Left lung (tissue), 10 donors: Measurements from ENCODE around the gene MYO18B. TPM values are rescaled to one million over a fixed set of nuclear protein-coding genes. Genes with fewer than 3 reads are reported as not detected.

Experiments used
- ATAC-seq: fragments of 200-7000 bp; cut with Tn5 transposase; one replicate; pipeline ENCODE4 v1.9.1; 2020; ENCODE audit warnings: moderate library complexity
- DNase-seq, 4 donors: peaks; one replicate each; pipeline ENCODE4 v3.0.0-alpha.2; 2013 to 2020
- H3K27ac ChIP-seq, 2 donors: fragments of 200-600 bp; sonication (generic) in 1 of 2; one replicate each; pipeline versions ENCODE4 v1.5.0 to v1.8.0; 2020 to 2021
- H3K27me3 ChIP-seq, 2 donors: fragments of 200-600 bp; sonication (generic) in 1 of 2; one replicate each; pipeline versions ENCODE4 v1.5.0 to v1.8.0; 2020 to 2021
- H3K36me3 ChIP-seq, 2 donors: fragments of 200-600 bp; sonication (generic) in 1 of 2; one replicate each; pipeline versions ENCODE4 v1.5.0 to v1.8.0; 2020 to 2021
- H3K4me1 ChIP-seq, 2 donors: fragments of 200-600 bp; one replicate each; pipeline ENCODE4 v1.8.0; 2021
- H3K4me3 ChIP-seq, 2 donors: fragments of 200-600 bp; sonication (generic) in 1 of 2; one replicate each; pipeline versions ENCODE4 v1.5.0 to v1.8.0; 2020 to 2021; ENCODE audit warnings: mild to moderate bottlenecking in 1 of 2
- H3K9me3 ChIP-seq, 2 donors: fragments of 200-600 bp; sonication (generic) in 1 of 2; one replicate each; pipeline versions ENCODE4 v1.5.0 to v1.8.0; 2020 to 2021
- CTCF ChIP-seq, 2 donors: fragments of 200-600 bp; sonication (generic) in 1 of 2; IDR thresholded peaks; one replicate each; pipeline versions ENCODE4 v1.5.0 to v1.8.0; 2021; ENCODE audit warnings: antibody characterized with exemption in 2 of 2
- intact Hi-C, 2 donors: fragments of 100-400 bp; cut with DNase I; formaldehyde crosslinking; loops; one replicate each; pipeline versions ENCODE4 v1.11.2 to v1.14.2; 2022
- polyA plus RNA-seq, 6 donors: library from polyadenylated mRNA; unstranded; fragments of 120-200 nt; gene quantifications; one replicate each; pipeline ENCODE4 v1.2.1, GENCODE V29; 2013; ENCODE audit not compliant: insufficient read length in 6 of 6
- total RNA-seq, 2 donors: library from RNA; stranded (reverse); fragmentation: NEBNext Ultra II Directional; extraction: Animal tissue kit (Norgen Biotek cat#: 25700); gene quantifications; one replicate each; pipeline ENCODE4 v1.2.1, GENCODE V29; 2021
- donor health status: DM: no; HTN: yes; CAD: no.
- donor health status: DM: no; HTN: no; CAD: no.

Gene MYO18B
- total and polyA plus RNA-seq, 8 donors: 0.06 to 0.37 (median 0.15) TPM

- no peak for ATAC-seq
- TF ChIP-seq CTCF (IDR thresholded peaks at IDR 0.05): no peak
- no peaks in the 10 kb centered on the region for H3K4me1 ChIP-seq
Measured at GRCh38 chr22:26045051-26045450, 303.1 kb downstream of the MYO18B start.

GRCh38 chr22:26045860-26046259 lies 303.9 kb downstream of the MYO18B start:
- no peak for ATAC-seq
- no peak for TF ChIP-seq CTCF (IDR thresholded peaks at IDR 0.05)
- no peaks in the 10 kb centered on the region for H3K9me3 ChIP-seq
- no peak overlapping the region for H3K4me3 ChIP-seq
- no peak for DNase-seq
- peaks cover 0 to 36% of the 10 kb centered on the region in 2 donors for H3K27me3 ChIP-seq
- intact Hi-C loops: no loop called here
- H3K36me3 ChIP-seq: no peaks in the 10 kb centered on the region
- no peak overlapping the region for H3K27ac ChIP-seq
- no peaks in the 10 kb centered on the region for H3K4me1 ChIP-seq

More at GRCh38 chr22:26045051-26045450, 303.1 kb downstream of the MYO18B start:
- intact Hi-C loops: no loop called here
- Histone ChIP-seq H3K36me3 (no peaks in the 10 kb centered on the region), H3K27ac (no peak overlapping the region), H3K27me3 (peaks cover 0 to 33% of the 10 kb centered on the region in 2 donors), H3K9me3 (no peaks in the 10 kb centered on the region), H3K4me3 (no peak overlapping the region)
- DNase-seq: no peak

GRCh38 chr22:26047516-26047915 lies 305.5 kb downstream of the MYO18B start:
- no peaks in the 10 kb centered on the region for H3K9me3 ChIP-seq
- intact Hi-C loops: no loop called here
- H3K27me3 ChIP-seq: peaks cover 0 to 39% of the 10 kb centered on the region in 2 donors
- no peak overlapping the region for H3K27ac ChIP-seq
- no peak for DNase-seq
- no peak overlapping the region for H3K4me3 ChIP-seq
- no peaks in the 10 kb centered on the region for H3K4me1 ChIP-seq
- H3K36me3 ChIP-seq: no peaks in the 10 kb centered on the region
- no peak for ATAC-seq
- TF ChIP-seq CTCF (IDR thresholded peaks at IDR 0.05): no peak

GRCh38 chr22:26047920-26048319 lies 305.9 kb downstream of the MYO18B start:
- intact Hi-C loops: no loop called here
- Histone ChIP-seq H3K27me3 (peaks cover 0 to 43% of the 10 kb centered on the region in 2 donors), H3K4me3 (no peak overlapping the region), H3K4me1 (no peaks in the 10 kb centered on the region), H3K36me3 (no peaks in the 10 kb centered on the region), H3K9me3 (no peaks in the 10 kb centered on the region), H3K27ac (no peak overlapping the region)
- no peak for TF ChIP-seq CTCF (IDR thresholded peaks at IDR 0.05)
- DNase-seq (no peak), ATAC-seq (no peak)

- TF ChIP-seq CTCF (IDR thresholded peaks at IDR 0.05): no peak
Measured at GRCh38 chr22:26050079-26050478, 308.1 kb downstream of the MYO18B start.

More at GRCh38 chr22:26050079-26050478, 308.1 kb downstream of the MYO18B start:
- ATAC-seq (no peak), DNase-seq (no peak)
- H3K4me3 ChIP-seq: no peak overlapping the region
- intact Hi-C loops: no loop called here
- no peak overlapping the region for H3K27ac ChIP-seq
- H3K9me3 ChIP-seq: no peaks in the 10 kb centered on the region
- no peaks in the 10 kb centered on the region for H3K36me3 ChIP-seq
- H3K27me3 ChIP-seq: peaks cover 0 to 62% of the 10 kb centered on the region in 2 donors
- H3K4me1 ChIP-seq: no peaks in the 10 kb centered on the region
